B cell (primary cell): ENCODE measurements around the gene ASB18. TPM values are rescaled to one million over a fixed set of nuclear protein-coding genes. Genes with fewer than 3 reads are reported as not detected.

Source experiments
- ATAC-seq: fragments of 200-7000 bp; cut with Tn5 transposase; one replicate; pipeline ENCODE4 v1.10.0; 2021; ENCODE audit warnings: low read depth, mild to moderate bottlenecking, moderate number of reproducible peaks, moderate library complexity
- CTCF ChIA-PET: fragments of 350-600 bp; sonication (Branson Sonifier 250); formaldehyde crosslinking; loops from one replicate; lab custom pipeline; 2021; ENCODE audit warnings: antibody characterized with exemption, inconsistent platforms; lab: Charles Lee
- POLR2A ChIA-PET: fragments of 350-600 bp; sonication (Branson Sonifier 250); formaldehyde crosslinking; loops from one replicate; lab custom pipeline; 2021; ENCODE audit warnings: antibody characterized with exemption; lab: Charles Lee
- DNase-seq: peaks from one replicate; pipeline ENCODE4 v3.0.0; 2013
- H2AFZ ChIP-seq: 2 replicates; pipeline ENCODE4 v1.6.1; 2012; ENCODE audit warnings: mild to moderate bottlenecking, low read depth, low read length; ENCODE audit not compliant: insufficient read depth, poor library complexity, severe bottlenecking
- H3K27ac ChIP-seq, 2 donors: 1 replicate in 1 of 2; 2 replicates in 1 of 2; pipeline ENCODE4 v1.5.1; 2012 to 2013; ENCODE audit warnings: low read length in 2 of 2, mild to moderate bottlenecking in 2 of 2, moderate library complexity in 1 of 2
- H3K27me3 ChIP-seq, 4 experiments: fragments of 200-600 bp in 1 of 4; sonication (generic) in 1 of 4; replicated peaks in 1 of 4; 1 replicate in 2 of 4; 2 replicates in 2 of 4; pipeline versions ENCODE4 v1.6.1 to v1.7.0; 2013 to 2016; ENCODE audit warnings: low read length in 3 of 4, mild to moderate bottlenecking in 2 of 4, mixed read lengths in 1 of 4, moderate library complexity in 1 of 4; ENCODE audit not compliant: insufficient read depth in 4 of 4, control insufficient read depth in 3 of 4; ENCODE audit errors: control extremely low read depth in 1 of 4
- H3K36me3 ChIP-seq, 2 experiments: replicated peaks in 1 of 2; 1 replicate in 1 of 2; 2 replicates in 1 of 2; pipeline versions ENCODE4 v1.6.1 to v1.7.1; 2013; ENCODE audit warnings: low read length in 1 of 2; ENCODE audit not compliant: insufficient read depth in 2 of 2, control insufficient read depth in 1 of 2; ENCODE audit errors: control extremely low read depth in 1 of 2, extremely low read depth in 1 of 2
- H3K4me1 ChIP-seq, 2 donors: fragments of 200-600 bp in 1 of 2; sonication (generic) in 1 of 2; 1 replicate in 1 of 2; 2 replicates in 1 of 2; pipeline versions ENCODE4 v1.5.1 to v1.6.1; 2013 to 2017; ENCODE audit warnings: low read length in 2 of 2; ENCODE audit not compliant: control insufficient read depth in 2 of 2, insufficient read depth in 2 of 2
- H3K4me2 ChIP-seq: replicated peaks from 2 replicates; pipeline ENCODE3; 2012; ENCODE audit warnings: mild to moderate bottlenecking, low read depth, low read length; ENCODE audit not compliant: poor library complexity, severe bottlenecking
- H3K4me3 ChIP-seq, 5 experiments: fragments of 200-600 bp in 1 of 5; sonication (generic) in 1 of 5; 1 replicate in 3 of 5; 2 replicates in 2 of 5; pipeline versions ENCODE4 v1.5.1 to v1.7.0; 2011 to 2016; ENCODE audit warnings: low read length in 4 of 5, mild to moderate bottlenecking in 4 of 5, low read depth in 2 of 5, control low read depth in 1 of 5, moderate library complexity in 1 of 5; ENCODE audit not compliant: insufficient read depth in 1 of 5; ENCODE audit errors: control extremely low read depth in 1 of 5, extremely low read depth in 1 of 5
- H3K79me2 ChIP-seq: fragments of 200-600 bp; sonication (generic); one replicate; pipeline ENCODE4 v1.6.0; 2016; ENCODE audit warnings: low read length; ENCODE audit not compliant: control insufficient read depth, insufficient read depth
- H3K9ac ChIP-seq: fragments of 200-600 bp; sonication (generic); 2 replicates; pipeline ENCODE4 v1.6.1; 2017; ENCODE audit warnings: mild to moderate bottlenecking, low read length, moderate library complexity
- H3K9me3 ChIP-seq, 3 donors: one replicate each; pipeline versions ENCODE4 v1.6.1 to v1.7.1; 2013; ENCODE audit warnings: low read length in 2 of 3; ENCODE audit not compliant: control insufficient read depth in 2 of 3, insufficient read depth in 1 of 3; ENCODE audit errors: control extremely low read depth in 1 of 3
- H4K20me1 ChIP-seq: 2 replicates; pipeline ENCODE4 v1.6.0; 2012; ENCODE audit warnings: mild to moderate bottlenecking, low read length; ENCODE audit not compliant: insufficient read depth, control insufficient read depth, poor library complexity, severe bottlenecking
- H3K27ac Mint-ChIP-seq: one replicate; pipeline ENCODE4 v1.8.0; 2021; ENCODE audit warnings: mixed read lengths
- H3K27me3 Mint-ChIP-seq: one replicate; pipeline ENCODE4 v1.8.0; 2021; ENCODE audit warnings: mixed read lengths
- H3K4me1 Mint-ChIP-seq: one replicate; pipeline ENCODE4 v1.8.0; 2021; ENCODE audit warnings: mixed read lengths
- H3K4me3 Mint-ChIP-seq: one replicate; pipeline ENCODE4 v1.8.0; 2021; ENCODE audit warnings: mixed read lengths
- H3K9me3 Mint-ChIP-seq: one replicate; pipeline ENCODE4 v1.8.0; 2022; ENCODE audit warnings: mixed read lengths; ENCODE audit not compliant: insufficient read depth
- CTCF ChIP-seq: fragments of 200-600 bp; IDR thresholded peaks from one replicate; pipeline ENCODE4 v1.8.0; 2022; ENCODE audit warnings: antibody characterized with exemption, mild to moderate bottlenecking
- EZH2 ChIP-seq: IDR thresholded peaks from 2 replicates; pipeline ENCODE4 v1.6.1; 2012; ENCODE audit warnings: borderline replicate concordance, low read depth, mild to moderate bottlenecking, moderate library complexity, low read length; ENCODE audit not compliant: insufficient read depth, poor library complexity, severe bottlenecking
- WGBS: methylation state at CpG from one replicate; pipeline ENCODE4 v1.1.5; 2013; ENCODE audit warnings: missing lambda C conversion rate; ENCODE audit not compliant: insufficient coverage; 5-methylcytosine and 5-hydroxymethylcytosine counted together
- intact Hi-C: fragments of 100-400 bp; cut with micrococcal nuclease; formaldehyde crosslinking; loops from one replicate; pipeline ENCODE4 v1.10.0; 2022
- polyA plus RNA-seq: library from polyadenylated mRNA; depleted of rRNA; stranded (reverse); fragments of >200 nt; gene quantifications from 2 replicates; pipeline ENCODE4 v1.2.3, GENCODE V29; 2012
- total RNA-seq, 2 donors: library from RNA; stranded (reverse); fragments of 120-200 nt in 1 of 2; gene quantifications; 1 replicate in 1 of 2; 2 replicates in 1 of 2; pipeline versions ENCODE4 v1.2.3 to v1.2.4, GENCODE V29; 2013 to 2022

The ASB18 gene
- total and polyA plus RNA-seq, 2 donors (not counting 1 experiment from before 2014, with no cell fraction given) = not detected

DNA sequence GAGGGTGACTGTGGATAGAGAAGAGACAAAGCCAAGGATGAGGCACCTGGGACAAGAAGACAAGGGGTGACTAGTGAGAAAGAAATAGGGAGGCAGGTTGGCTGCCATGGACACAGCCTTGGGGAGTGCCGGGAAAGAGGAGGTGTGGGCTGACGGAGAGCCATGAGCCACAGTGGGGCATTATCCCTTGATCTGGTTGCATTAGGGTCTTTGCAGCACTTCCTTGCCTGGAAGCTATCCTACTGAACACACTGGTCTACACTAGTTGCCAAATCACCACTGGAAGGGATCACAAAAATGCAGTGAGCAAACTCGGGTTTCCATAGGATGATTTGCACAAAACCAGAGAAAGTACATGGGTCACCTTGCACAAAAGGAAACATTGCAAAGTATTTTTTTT is 27.7 kb upstream of the ASB18 start:
- intact Hi-C loops = no loop called here
- CTCF ChIA-PET = no interaction called here
- WGBS = 100% methylated on average over 3 of the region's 3 CpGs

DNA sequence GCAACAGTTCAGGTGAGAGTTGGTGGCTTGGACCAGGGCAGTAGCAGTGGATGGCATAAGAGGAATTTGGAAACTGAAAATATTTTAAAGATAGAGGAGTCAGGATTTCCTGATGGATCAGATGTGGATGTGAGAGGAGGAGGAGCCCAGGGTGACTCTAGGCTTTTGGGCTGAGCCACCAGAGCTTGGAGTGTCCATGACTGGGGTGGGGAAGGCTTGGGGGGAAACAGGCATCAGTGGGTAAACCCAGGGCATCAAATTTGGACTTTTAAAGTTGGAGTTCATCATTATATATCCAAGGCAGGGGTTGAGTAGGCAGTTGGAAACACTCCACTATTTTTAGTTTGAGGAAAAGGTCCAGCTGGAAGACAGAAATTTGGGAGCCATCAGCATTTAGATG is 27.3 kb upstream of the ASB18 start:
- H3K4me3 ChIP-seq = no peak overlapping the region
- POLR2A ChIA-PET = no interaction called here
- DNase-seq (no peak), ATAC-seq (no peak)
- CTCF ChIA-PET = no interaction called here
- H3K9ac ChIP-seq = no peak overlapping the region
- peaks cover 21% of the 10 kb centered on the region for H3K27me3 Mint-ChIP-seq
- intact Hi-C loops = no loop called here
- H3K4me3 Mint-ChIP-seq = no peak overlapping the region
- H3K27me3 ChIP-seq = no peaks in the 10 kb centered on the region
- H4K20me1 ChIP-seq = no peaks in the 10 kb centered on the region
- H3K4me2 ChIP-seq = no peak overlapping the region
- no peak overlapping the region for H2AFZ ChIP-seq
- H3K4me1 ChIP-seq = no peaks in the 10 kb centered on the region
- H3K27ac Mint-ChIP-seq = no peak overlapping the region
- H3K79me2 ChIP-seq = no peaks in the 10 kb centered on the region
- no peak overlapping the region for H3K27ac ChIP-seq
- no peaks in the 10 kb centered on the region for H3K9me3 ChIP-seq
- H3K36me3 ChIP-seq = no peaks in the 10 kb centered on the region
- TF ChIP-seq EZH2 (no peak), CTCF (no peak)
- H3K9me3 Mint-ChIP-seq = no peaks in the 10 kb centered on the region
- H3K4me1 Mint-ChIP-seq = no peaks in the 10 kb centered on the region

More for the DNA sequence above, 27.7 kb upstream of the ASB18 start:
- no peak overlapping the region for H3K27ac ChIP-seq
- no peaks in the 10 kb centered on the region for H3K27me3 ChIP-seq
- Mint-ChIP-seq H3K27me3 (peaks cover 21% of the 10 kb centered on the region), H3K9me3 (no peaks in the 10 kb centered on the region), H3K27ac (no peak overlapping the region), H3K4me1 (no peaks in the 10 kb centered on the region), H3K4me3 (no peak overlapping the region)
- no peak for TF ChIP-seq EZH2
- no peak for TF ChIP-seq CTCF
- H4K20me1 ChIP-seq = no peaks in the 10 kb centered on the region
- no peaks in the 10 kb centered on the region for H3K9me3 ChIP-seq
- H3K79me2 ChIP-seq = no peaks in the 10 kb centered on the region
- ATAC-seq = no peak
- H3K4me1 ChIP-seq = no peaks in the 10 kb centered on the region
- DNase-seq = no peak
- POLR2A ChIA-PET = no interaction called here
- H2AFZ ChIP-seq = no peak overlapping the region
- no peak overlapping the region for H3K4me2 ChIP-seq
- H3K4me3 ChIP-seq = no peak overlapping the region
- H3K36me3 ChIP-seq = no peaks in the 10 kb centered on the region
- no peak overlapping the region for H3K9ac ChIP-seq
